GM20431 (cell line): ENCODE measurements around the gene RNF38.
"Not testable (repeated sequence)": the region's sequence is repeated elsewhere in the genome, so short reads cannot be mapped to it uniquely, and the experiment has no call there.

Source experiments
- in situ Hi-C: fragments of 300-500 bp; cut with MseI, MboI; formaldehyde crosslinking; loops from one replicate; pipeline ENCODE4 v1.15.0; 2020; ENCODE audit warnings: low sequenced_read_pairs; ENCODE audit not compliant: unreplicated experiment

RNF38 gene

DNA sequence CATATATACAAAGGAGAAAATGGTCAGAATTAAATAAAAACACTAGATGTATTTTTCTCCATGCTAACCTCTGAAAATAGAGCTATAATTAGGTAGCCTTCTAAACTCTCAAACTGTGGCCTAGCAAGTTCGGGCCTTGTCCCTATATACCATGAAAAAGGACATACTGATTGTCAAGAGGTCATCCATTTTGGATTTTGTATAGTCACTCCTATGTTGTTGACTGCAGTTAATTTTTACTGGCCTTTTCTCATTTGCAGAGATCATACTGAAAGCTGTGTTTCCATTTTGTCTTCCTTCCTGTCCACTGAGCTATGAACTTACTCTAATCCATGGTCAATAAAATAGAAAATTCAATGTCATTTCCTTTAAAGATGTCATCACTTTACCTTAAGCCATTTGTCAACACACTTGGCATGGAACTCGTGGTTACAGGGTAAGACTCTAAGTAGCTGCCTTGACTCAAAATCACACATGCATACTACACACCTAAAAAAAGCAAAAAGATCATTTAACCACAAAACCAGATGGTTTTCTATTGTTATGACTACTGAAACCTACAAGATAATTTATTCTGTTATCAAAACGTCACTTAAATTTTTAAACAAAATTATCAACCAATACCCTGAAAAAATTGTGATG lies 58.0 kb downstream of the RNF38 start:
- in situ Hi-C loops, result no loop called here

DNA sequence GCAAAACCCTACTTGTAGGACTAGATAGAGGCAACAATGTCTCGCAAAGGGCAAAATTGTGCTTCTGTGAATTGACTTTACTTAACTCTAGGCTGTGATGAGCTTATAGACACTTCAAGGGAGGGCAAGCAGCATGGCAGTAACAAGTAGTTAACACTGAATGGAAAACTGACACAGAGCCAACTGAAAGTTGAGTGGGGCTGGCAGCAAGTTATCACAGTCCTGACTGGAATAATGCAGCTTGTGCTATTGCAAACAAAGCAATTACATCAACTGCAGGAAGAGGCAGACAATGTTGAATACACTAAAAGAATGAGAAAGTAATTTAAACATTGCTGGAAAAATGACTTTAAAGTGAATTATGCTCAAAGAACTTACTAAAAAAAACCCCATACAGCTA lies 62.2 kb downstream of the RNF38 start:
- in situ Hi-C loops, result no loop called here

DNA sequence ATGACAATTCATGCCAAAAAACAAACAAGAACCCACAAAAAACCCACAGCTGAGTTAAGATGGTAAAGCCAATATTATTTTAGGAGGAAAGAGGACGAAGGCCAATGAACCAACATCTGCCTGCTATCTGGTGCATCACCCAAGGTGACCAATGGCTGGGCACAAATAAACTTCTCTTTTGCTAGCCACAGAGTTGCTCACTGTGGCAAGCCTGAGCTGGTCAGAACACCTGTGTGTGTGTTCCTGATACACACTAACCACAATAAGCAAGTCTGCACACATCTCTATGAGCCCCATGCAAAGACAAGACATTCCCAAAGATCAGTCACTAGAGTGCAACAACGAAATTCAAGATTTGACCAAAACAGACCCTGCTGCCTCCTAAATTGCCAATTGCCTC lies 63.1 kb downstream of the RNF38 start:
- in situ Hi-C loops, result no loop called here

DNA sequence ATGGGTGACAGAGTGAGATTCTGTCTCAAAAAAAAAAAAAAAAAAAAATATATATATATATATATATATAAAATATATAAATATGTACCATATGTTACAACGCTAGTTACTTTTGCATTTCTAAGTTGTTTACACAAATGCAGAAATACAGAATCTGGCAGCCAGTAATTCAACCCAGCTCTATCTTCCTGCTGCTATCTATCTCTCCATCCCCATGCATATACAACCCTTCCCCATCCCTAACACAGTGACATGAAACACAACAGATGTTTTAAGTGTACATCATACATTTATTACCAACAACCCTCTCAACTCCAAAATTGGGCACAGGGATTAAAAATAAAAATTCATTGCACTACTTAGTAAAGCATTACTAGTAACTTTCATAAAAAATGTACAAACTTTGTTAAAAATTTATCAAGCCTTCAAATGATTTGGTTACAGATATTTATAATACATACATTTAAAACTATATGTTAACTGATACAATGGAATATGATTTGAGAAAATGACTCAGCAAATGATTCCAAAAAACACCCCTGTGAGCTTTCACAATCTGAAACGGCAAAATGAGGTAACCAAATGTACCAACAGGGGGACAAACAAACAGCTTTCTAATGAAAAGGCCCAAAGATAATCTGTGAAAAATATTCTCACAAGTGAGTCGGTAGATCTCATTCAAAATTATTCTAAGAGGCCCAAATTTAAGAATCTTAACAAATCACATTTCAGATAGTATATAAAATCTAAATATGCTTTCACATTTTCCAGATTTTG lies 63.8 kb downstream of the RNF38 start:
- in situ Hi-C loops, result no loop called here

DNA sequence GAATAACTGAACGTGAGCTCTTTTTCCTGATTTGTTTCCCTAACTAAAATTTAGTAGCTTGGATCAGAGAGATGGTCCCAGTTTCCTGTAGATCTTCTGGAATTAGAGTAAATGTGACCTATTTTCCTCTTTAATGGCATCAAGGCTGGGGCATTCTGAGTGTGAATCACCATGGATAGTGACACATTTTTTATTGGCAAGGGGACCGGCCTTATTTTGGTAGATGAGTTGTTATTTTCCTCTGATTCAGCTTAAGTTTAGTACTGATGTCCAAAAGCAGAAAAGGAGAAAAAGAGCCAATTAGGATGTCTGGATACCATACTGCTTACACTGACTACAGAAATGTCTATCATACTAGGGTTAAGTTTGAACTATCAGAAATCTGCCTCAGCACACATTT lies 68.1 kb downstream of the RNF38 start:
- in situ Hi-C loops, result no loop called here

DNA sequence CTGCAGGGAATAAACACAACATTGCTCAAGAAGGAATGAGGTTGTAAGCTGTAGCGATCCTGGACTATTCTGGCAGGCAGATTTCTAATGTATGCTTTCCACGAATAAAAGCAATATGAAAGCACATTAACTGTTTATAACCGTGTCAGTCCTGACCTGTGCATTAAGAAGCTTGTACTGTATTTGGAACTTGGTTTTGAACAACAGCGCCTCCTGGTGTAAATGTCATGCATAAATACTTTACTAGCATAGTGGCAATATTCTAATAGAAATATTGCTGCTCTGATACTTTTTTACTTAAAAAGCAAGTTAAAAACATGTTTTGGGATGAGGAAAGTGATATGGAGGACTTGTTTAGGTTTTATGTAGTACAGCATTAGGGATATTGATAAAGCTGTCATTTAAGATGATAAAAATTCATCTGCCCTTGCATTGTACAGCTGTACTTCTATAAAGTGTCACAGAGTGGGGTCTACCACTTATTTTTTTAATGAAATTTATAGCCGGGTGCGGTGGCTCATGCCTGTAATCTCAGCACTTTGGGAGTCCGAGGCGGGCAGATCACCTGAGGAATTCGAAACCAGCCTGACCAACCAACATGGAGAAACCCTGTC lies 71.2 kb downstream of the RNF38 start:
- in situ Hi-C loops, result no loop called here

DNA sequence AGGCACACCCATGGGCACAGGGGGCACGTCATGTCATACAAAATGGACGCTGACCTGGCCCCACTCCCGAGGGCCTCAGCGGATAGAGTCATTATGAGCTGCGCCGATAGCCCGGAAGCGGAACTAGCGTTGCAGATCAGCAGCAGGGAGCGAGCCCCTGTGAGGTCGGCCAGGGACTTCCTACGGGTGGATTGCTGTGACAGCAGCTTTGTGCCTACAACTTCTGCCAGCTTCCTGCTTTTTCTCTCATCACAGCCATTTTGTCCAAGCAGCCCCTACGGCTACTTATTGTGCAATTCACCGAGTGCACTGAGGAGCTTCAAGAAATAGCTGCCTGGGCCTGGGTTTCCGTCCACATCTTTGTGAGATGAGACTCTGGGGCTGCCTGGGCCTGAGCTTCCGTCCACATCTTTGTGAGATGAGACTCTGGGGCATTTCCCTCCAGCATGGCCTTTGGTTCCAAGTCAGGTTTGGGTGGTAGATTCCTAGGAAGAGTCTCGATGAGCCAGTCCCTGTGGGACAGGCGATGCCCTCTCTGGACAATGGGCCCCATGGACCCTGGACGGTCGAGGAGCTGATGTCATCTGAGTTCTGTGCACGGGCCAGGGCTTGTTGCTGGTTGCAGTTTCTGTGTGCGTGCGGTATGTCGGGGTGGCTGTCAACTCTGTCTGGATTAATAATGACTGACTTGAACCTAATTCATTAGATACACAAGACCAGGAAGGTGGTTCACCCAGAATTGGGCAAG lies 74.8 kb downstream of the RNF38 start:
- in situ Hi-C loops, result no loop called here

DNA sequence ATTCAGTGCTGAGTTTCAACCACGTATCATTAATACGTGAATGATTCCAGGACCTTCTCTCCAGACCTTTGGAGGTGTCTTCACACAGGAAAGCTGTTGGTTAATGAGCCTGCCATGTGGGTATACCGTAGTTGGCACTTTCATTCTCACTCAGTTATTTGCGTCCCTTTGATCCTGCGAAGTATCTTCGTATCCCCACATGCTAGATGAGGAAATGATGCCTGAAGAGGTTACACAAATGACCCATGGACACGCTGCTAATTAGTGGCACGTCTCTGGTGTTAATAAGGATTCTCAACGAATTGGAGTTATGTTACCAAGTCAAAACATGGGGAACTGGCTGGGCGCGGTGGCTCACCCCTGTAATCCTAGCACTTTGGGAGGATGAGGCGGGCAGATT lies 76.1 kb downstream of the RNF38 start:
- in situ Hi-C loops, result no loop called here

DNA sequence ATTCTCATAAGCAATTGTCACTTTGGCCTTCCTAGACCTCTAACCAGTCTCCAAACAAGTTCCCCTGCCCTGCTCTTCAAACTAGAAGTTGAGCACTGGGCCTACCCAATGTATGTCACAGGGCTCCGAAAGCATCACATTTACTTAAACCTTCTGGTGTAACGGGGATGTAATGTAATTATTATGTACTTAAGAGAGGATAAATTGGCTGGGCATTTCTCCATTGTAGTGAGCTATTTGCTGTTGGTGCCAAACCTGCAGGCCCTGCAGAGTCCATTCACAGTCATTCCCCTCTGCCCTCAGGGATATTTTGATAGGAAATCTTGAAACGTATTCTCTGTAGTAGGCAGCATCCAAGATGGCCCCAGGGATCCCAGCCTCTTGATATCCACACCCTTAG lies 77.6 kb downstream of the RNF38 start:
- in situ Hi-C loops, result no loop called here

DNA sequence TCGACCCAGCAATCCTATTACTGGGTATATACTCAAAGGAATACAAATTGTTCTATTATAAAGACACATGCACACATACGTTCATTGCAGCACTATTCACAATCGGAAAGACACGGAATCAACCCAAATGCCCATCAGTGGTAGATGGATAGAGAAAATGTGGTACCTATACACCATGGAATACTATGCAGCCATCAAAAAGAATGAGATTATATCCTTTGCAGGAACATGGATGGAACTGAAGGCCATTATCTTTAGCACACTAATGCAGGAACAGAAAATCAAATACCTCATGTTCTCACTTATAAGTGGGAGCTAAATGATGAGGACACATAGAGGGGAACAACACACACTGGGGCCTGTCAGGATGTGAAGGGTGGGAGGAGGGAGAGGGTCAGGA lies 78.2 kb downstream of the RNF38 start:
- in situ Hi-C loops, result not testable (repeated sequence)

DNA sequence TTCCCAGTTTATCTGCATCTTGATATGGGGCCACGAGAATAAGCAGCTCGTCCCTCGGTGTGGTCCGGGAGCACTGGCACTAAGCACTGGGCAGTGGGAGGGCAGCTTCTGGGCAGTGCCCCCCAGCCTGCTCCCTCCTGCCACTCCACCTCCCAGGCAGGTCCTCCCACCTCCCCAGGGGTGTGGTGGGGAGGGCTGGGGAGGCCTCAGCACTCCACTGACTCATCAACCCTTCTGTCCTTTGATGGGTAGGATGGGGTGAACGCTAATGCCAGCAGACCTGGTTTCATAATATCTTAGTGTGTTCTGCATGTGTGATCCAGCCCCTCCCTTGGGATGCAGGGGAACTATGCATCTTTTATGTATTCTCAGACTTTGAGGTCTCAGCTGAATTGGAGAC lies 79.6 kb downstream of the RNF38 start:
- in situ Hi-C loops, result no loop called here

DNA sequence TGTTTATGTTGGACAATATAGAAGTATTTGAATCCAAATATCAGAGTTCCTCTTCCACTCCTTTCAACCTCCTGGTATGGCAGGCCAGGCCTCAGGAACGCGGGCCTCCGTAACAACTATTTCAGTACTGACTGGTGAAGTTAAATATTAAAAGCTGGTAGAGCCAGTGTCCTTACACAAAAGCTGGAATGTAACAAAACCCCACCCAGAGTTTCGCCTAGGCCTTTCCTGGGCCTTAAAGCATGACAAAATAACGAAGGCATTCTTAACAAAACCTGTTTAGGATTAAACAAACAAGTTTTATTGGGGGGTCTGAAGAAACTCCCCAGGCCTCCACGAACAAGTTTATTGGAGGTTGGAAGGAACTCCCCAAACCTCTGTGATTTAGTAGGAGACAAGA lies 80.3 kb downstream of the RNF38 start:
- in situ Hi-C loops, result no loop called here

DNA sequence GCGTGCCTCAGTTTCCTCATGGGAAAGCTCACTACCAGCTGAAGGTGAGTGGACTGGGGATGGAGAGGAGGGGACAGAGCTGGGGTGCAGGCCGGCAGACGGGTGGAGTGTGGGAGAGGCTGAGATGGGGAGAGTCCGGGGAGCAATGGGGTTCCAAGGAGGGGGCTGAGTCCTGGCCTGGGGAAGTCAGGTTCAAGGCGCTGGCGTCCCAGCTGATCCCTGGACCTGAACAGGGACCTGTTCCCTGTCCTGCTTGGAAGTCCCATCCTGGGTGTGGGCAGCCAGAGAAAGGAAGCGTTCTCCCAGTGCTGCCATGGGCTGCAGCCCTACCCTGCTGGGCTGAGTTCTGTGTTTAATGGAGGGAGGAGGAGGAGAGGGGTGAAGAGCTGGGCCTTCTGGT lies 80.9 kb downstream of the RNF38 start:
- in situ Hi-C loops, result no loop called here

DNA sequence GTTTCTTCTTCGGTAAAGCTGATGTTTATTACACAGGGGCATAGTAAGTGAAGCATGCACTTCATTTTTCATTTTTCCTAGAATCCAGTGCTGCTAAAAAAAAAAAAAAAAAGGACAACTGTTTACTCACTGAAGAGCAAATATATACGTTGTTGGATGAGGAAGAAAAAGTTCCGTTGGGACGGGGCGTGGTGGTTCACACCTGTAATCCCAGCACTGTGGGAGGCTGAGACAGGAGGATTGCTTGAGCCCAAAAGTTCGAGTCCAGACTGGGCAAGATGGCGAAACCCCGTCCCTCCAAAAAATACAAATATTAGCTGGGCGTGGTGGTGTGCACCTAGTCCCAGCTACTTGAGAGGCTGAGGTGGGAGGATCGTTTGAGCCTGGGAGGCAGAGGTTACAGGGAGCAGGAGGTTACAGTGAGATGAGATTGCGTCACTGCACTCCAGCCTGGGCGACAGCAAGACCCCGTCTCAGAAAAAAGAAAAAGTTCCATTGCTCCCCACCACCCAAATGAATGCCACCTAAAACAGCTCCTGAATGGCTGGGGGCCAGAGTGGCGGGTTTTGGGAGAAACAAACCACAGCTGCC lies 81.8 kb downstream of the RNF38 start:
- in situ Hi-C loops, result no loop called here

DNA sequence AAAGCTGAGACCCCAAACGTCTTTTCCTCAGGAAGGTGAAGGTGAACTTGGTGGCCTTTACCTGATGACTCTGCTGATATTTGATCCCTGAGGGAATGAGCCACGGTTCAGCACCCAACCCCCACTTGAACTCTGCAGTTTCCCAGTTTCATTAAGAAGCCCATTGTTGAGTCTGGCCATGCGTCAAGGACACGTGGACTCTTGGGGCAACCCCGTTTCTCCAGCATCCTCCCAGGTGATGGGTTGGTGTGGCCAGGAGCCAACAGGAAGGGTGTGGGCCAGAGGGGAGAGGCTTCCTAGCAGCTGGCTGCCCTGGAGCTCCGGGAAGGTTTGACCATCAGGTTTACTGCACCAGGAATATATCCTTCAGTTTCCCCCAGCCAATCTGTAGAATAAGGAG lies 82.3 kb downstream of the RNF38 start:
- in situ Hi-C loops, result no loop called here

DNA sequence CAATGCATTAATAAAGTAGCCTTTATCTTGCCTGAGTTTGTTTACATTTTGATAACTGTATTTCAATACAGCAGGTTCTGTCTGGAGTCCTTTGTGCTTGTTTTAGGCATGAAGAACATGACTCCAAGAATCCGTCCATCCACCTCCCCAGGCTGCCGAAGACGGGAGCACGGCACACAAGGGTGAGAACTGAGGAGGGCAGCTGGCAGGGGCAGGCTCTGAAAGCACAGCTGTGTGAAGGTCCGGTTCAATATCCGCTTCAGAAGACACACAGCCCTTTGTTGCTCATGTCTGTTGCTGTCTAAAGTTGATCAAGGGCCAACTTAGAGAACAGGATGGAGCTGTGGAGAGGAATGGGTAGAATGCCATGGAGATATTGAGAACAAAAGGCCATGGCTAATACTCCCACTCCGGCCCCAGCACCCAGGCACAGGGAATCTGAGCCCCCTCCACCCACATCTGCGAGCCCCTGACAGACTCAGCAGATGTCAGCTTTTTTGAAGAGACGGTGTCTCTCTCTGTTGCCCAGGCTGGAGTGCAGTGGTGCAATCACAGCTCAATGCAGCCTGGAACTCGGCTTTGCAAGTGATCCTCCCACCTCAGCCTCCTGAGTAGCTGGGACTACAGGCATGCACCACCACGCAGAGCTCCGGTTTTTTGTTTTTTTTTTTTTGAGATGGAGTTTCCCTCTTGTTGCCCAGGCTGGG lies 83.3 kb downstream of the RNF38 start:
- in situ Hi-C loops, result no loop called here

DNA sequence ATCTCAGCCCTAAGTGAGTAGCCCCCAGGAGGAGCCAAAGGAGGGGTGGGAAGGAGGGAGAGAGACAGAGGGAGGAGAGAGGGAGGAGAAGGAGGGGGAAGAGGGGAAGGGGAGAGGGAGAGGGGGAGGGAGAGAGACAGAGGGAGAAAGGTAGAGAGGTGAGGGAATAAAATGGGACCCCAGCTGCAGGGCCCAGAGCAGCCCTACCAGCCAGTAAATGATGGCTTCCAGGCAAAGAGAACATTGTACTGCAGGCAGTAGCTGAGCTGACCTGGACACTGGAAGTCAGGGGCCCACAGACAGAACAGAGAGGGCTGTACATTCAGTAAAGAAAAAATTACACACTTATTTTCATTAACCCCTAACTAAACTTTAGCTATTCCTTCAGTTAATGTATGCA lies 84.0 kb downstream of the RNF38 start:
- in situ Hi-C loops, result no loop called here

DNA sequence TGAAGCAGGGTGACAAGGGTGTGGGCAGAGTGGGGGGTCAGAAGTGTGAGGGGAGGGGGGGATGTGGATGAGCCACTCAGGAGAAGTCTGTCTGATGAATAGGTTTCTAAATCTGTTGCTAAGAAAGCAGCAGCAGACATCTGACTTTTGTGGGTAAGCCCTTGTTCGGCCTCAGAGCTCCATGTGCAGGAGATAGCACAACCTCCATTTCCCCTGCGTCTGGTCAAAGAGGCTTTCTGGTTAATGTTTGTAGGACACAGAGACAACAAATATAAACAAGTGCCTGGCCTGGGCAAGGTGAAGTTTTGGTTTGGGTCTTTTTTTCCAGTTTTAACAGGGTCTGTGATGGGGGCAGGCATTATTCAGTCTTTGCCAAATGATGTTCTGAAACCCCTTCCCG lies 84.8 kb downstream of the RNF38 start:
- in situ Hi-C loops, result no loop called here

DNA sequence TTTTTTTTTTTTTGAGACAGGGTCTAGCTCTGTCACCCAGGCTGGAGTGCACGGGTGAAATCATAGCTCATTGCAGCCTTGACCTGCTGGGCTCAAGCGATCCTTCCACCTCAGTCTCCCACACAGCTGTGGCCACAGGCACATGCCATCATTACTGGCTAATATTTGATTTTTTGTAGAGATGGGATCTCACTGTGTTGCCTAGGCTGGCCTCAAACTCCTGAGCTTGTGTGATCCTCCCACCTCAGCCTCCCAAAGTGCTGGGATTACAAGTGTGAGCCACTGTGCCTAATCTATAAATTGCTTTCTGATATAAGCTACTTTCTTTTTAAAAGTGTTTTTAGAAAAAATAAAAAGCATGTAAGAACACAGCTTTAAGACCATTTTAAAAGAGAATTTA lies 85.3 kb downstream of the RNF38 start:
- in situ Hi-C loops, result no loop called here
